HepG2 (cell line): Measurements from ENCODE around the gene PMM2. TPM values are rescaled to one million over a fixed set of nuclear protein-coding genes. Genes with fewer than 3 reads are reported as not detected.

ENCODE experiments used
- AHDC1 ChIP-seq: sonication (generic); formaldehyde crosslinking; IDR thresholded peaks from 2 replicates; pipeline ENCODE4 v1.5.1; 2020; ENCODE audit warnings: mild to moderate bottlenecking, missing genetic modification reagents, borderline replicate concordance
- AKAP8 ChIP-seq: sonication (generic); formaldehyde crosslinking; IDR thresholded peaks from 2 replicates; pipeline ENCODE4 v1.5.1; 2020; ENCODE audit warnings: mild to moderate bottlenecking, missing genetic modification reagents
- ATF4 ChIP-seq, 2 experiments: fragments of 450-650 bp in 1 of 2; sonication (generic) in 1 of 2; formaldehyde crosslinking; IDR thresholded peaks; 2 replicates each; pipeline versions ENCODE4 v1.5.0 to v1.8.0; 2020 to 2022; ENCODE audit warnings: mild to moderate bottlenecking in 1 of 2, missing genetic modification reagents in 1 of 2
- DMAP1 ChIP-seq: IDR thresholded peaks from 2 replicates; pipeline ENCODE4 v1.6.1; 2016
- KAT8 ChIP-seq: IDR thresholded peaks from 2 replicates; pipeline ENCODE4 v1.6.1; 2016; ENCODE audit warnings: missing genetic modification reagents, missing compliant biosample characterization
- MTA3 ChIP-seq: sonication (generic); formaldehyde crosslinking; IDR thresholded peaks from 2 replicates; pipeline ENCODE4 v1.4.0; 2020; ENCODE audit warnings: missing genetic modification reagents
- REPIN1 ChIP-seq: sonication (generic); formaldehyde crosslinking; IDR thresholded peaks from 2 replicates; pipeline ENCODE4 v1.8.0; 2022; ENCODE audit warnings: missing genetic modification reagents, low read depth, mild to moderate bottlenecking, borderline replicate concordance
- SP5 ChIP-seq: IDR thresholded peaks from 2 replicates; pipeline ENCODE4 v1.6.1; 2016; ENCODE audit warnings: low read depth, borderline replicate concordance
- TAF15 ChIP-seq: fragments of 200-400 bp; formaldehyde crosslinking; IDR thresholded peaks from one replicate; pipeline ENCODE4 v1.6.1; 2018; ENCODE audit warnings: mild to moderate bottlenecking, low read depth, low read length; ENCODE audit not compliant: poor library complexity, severe bottlenecking
- TFAP4 ChIP-seq: sonication (generic); IDR thresholded peaks from 2 replicates; pipeline ENCODE4 v1.6.1; 2016; ENCODE audit warnings: low read depth, borderline replicate concordance
- THRA ChIP-seq: sonication (generic); formaldehyde crosslinking; IDR thresholded peaks from 2 replicates; pipeline ENCODE4 v1.4.0; 2020; ENCODE audit warnings: missing genetic modification reagents, borderline replicate concordance
- TOPORS ChIP-seq: sonication (generic); formaldehyde crosslinking; IDR thresholded peaks from 2 replicates; pipeline ENCODE4 v1.8.0; 2023; ENCODE audit warnings: mild to moderate bottlenecking, missing genetic modification reagents
- TP53 ChIP-seq: sonication (generic); formaldehyde crosslinking; conservative IDR thresholded peaks from 2 replicates; pipeline ENCODE4 v1.4.0; 2020; ENCODE audit warnings: missing genetic modification reagents
- ZNF329 ChIP-seq: sonication (generic); formaldehyde crosslinking; IDR thresholded peaks from 2 replicates; pipeline ENCODE4 v1.9.0; 2021; ENCODE audit warnings: low read depth, mild to moderate bottlenecking, missing genetic modification reagents
- ZNF33B ChIP-seq: sonication (generic); formaldehyde crosslinking; IDR thresholded peaks from 2 replicates; pipeline ENCODE4 v1.5.1; 2020; ENCODE audit warnings: mild to moderate bottlenecking, missing genetic modification reagents
- ZNF414 ChIP-seq: sonication (generic); formaldehyde crosslinking; IDR thresholded peaks from 2 replicates; pipeline ENCODE4 v1.5.0; 2020; ENCODE audit warnings: missing genetic modification reagents
- ZNF431 ChIP-seq: sonication (generic); formaldehyde crosslinking; IDR thresholded peaks from 2 replicates; pipeline ENCODE4 v1.9.0; 2022; ENCODE audit warnings: missing genetic modification reagents, low read depth, mild to moderate bottlenecking, borderline replicate concordance
- ZNF501 ChIP-seq: sonication (generic); formaldehyde crosslinking; IDR thresholded peaks from 2 replicates; pipeline ENCODE4 v1.5.1; 2020; ENCODE audit warnings: mild to moderate bottlenecking, moderate library complexity, missing genetic modification reagents
- ZNF709 ChIP-seq: sonication (generic); formaldehyde crosslinking; IDR thresholded peaks from 2 replicates; pipeline ENCODE4 v1.5.0; 2020; ENCODE audit warnings: mild to moderate bottlenecking, missing genetic modification reagents
- polyA plus RNA-seq, 8 experiments: library from polyadenylated mRNA; depleted of rRNA in 3 of 8; stranded (reverse) in 7 of 8; unstranded in 1 of 8; fragments of >200 nt; fragmentation: Illumina TruSeq in 4 of 8; extraction: Trizol in 4 of 8; gene quantifications; 2 replicates each; pipeline versions ENCODE4 v1.2.1 to v1.2.3, GENCODE V29; 2011 to 2016; ENCODE audit warnings: low read depth in 4 of 8, missing spikeins in 1 of 8, mixed read lengths in 1 of 8; ENCODE audit not compliant: insufficient read depth in 1 of 8
- total RNA-seq, 5 experiments: library from RNA; depleted of rRNA; stranded (reverse); fragments of >200 nt; fragmentation: Illumina TruSeq; extraction: Trizol; gene quantifications; 2 replicates each; pipeline ENCODE4 v1.2.3, GENCODE V29; 2016; ENCODE audit warnings: low read depth in 1 of 5

Gene PMM2
- total and polyA plus RNA-seq, 2 of the 13 experiments (the other 11 are each of a cell fraction or from before 2014, with no cell fraction given), result 52.2 to 93.7 TPM

GRCh38 chr16:8868416-8869211, 71.0 kb downstream of the PMM2 start, which contains the start of gene CARHSP1 (continued):
- TF ChIP-seq AHDC1 (CRISPR knock-in tag), result no peak
- no peak for TF ChIP-seq MTA3
- TF ChIP-seq ZNF501, result peak; percentile 21
- no peak for TF ChIP-seq REPIN1 (CRISPR knock-in tag)
- TF ChIP-seq KAT8 (CRISPR knock-in tag), result 0 out of 2 replicates have a peak, but pooled peaks have one; percentile 10
- peak; percentile 34; the same call in 1 of the 2 replicates for TF ChIP-seq ZNF33B (CRISPR knock-in tag)
- peak; percentile 66; the same call in 1 of the 2 replicates for TF ChIP-seq TFAP4
- TF ChIP-seq ZNF431 (CRISPR knock-in tag), result peak; percentile 63; the same call in 1 of the 2 replicates
- TF ChIP-seq TAF15, result peak; percentile 67
- peak; percentile 78; the same call in 1 of the 2 replicates for TF ChIP-seq DMAP1 (CRISPR knock-in tag)
- TF ChIP-seq ZNF329, result peak; percentile 77
- peak; percentile 75; the same call in 1 of the 2 replicates for TF ChIP-seq ZNF414 (CRISPR knock-in tag)
- 0 out of 2 replicates have a peak, but pooled peaks have one; percentile 20 for TF ChIP-seq THRA (CRISPR knock-in tag)
- peak; percentile 66; the same call in 1 of the 2 replicates for TF ChIP-seq TOPORS (CRISPR knock-in tag)
- TF ChIP-seq ATF4 (CRISPR knock-in tag; IDR thresholded peaks at IDR 0.05), result no peak; a peak in 1 of 4 replicates
- TF ChIP-seq SP5 (CRISPR knock-in tag), result no peak
- peak; percentile 89 for TF ChIP-seq ZNF709 (CRISPR knock-in tag)
- 0 out of 2 replicates have a peak, but pooled peaks have one; percentile 31 for TF ChIP-seq TP53 (CRISPR knock-in tag)
- TF ChIP-seq AKAP8, result no peak
